ENCODE measurements around the gene ATP6V0A1. TPM values are rescaled to one million over a fixed set of nuclear protein-coding genes. Genes with fewer than 3 reads are reported as not detected.

ATP6V0A1 gene
- total and polyA plus RNA-seq, 10 donors: 23.0 to 140 (median 110) TPM

DNA sequence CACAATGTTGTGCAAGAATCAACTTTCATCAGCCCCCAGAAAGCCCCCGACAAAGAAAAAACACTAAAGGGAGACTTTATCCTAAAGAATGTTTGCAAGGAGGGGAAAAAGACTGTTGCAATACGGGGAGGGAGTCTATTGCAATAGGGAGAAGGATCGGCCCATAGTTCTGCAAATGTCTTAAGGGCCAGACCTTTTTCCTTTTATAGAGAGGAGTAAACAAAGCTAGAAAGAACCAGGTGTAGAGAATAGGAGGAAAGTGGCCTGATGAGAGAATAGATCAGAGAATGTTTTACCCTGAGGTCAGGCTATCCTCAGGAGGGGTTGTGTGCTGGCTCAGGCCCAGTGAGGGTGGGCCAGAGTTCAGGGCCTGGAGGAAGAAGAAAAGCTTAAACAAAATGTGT lies 26.9 kb upstream of the ATP6V0A1 start:
- peak overlapping the region in 4 of 8 donors; percentile 7 to 56 (median 36) for H3K27ac ChIP-seq
- 39 to 64% (median 49%) methylated on average over 3 of the region's 3 CpGs for whole genome bisulfite sequencing, 5 donors

DNA sequence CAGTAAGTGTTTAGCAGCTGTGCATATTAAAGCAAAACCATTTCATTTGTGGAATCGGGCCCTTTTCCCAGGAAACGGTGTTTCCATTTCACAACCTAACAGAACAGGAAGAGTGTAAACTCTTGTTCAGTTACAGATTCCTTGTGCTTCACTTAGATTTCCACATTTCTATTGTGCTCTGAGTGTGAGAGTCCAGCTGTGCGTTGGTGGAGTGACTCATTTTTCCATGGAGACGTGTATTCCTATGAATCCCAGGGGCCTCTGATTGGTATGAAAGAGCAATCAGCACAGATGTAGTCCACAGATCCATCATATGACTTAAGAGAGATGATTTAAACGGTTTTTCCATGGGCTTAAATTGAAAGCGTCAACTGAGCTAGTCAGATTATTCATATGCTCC lies 22.3 kb upstream of the ATP6V0A1 start:
- peak overlapping the region in 6 of 8 donors; percentile 26 to 75 (median 50) for H3K27ac ChIP-seq
- H3K4me3 ChIP-seq: no peak overlapping the region
- intact Hi-C loops (cut with DNase I; ENCODE audit: low total_unique reads): loop anchor here (10.0 kb wide), 1 partner anchor 48 kb away; no protein-coding TSS in a partner anchor
- no peaks in the 10 kb centered on the region for H3K9me3 ChIP-seq
- H3K36me3 ChIP-seq: no peaks in the 10 kb centered on the region
- H3K27me3 ChIP-seq (replicated peaks in 1 of 7): no peaks in the 10 kb centered on the region
- peaks cover 0 to 51% (median 21%) of the 10 kb centered on the region in 6 donors for H3K4me1 ChIP-seq
- WGBS, 5 donors: 40 to 58% (median 52%) methylated on average over 6 of the region's 6 CpGs
- no peak for DNase-seq
- no peak for TF ChIP-seq POLR2AphosphoS5 (IDR thresholded peaks at IDR 0.05)
- no peak for TF ChIP-seq POLR2A (IDR thresholded peaks at IDR 0.05)
- TF ChIP-seq, protein P1, sequence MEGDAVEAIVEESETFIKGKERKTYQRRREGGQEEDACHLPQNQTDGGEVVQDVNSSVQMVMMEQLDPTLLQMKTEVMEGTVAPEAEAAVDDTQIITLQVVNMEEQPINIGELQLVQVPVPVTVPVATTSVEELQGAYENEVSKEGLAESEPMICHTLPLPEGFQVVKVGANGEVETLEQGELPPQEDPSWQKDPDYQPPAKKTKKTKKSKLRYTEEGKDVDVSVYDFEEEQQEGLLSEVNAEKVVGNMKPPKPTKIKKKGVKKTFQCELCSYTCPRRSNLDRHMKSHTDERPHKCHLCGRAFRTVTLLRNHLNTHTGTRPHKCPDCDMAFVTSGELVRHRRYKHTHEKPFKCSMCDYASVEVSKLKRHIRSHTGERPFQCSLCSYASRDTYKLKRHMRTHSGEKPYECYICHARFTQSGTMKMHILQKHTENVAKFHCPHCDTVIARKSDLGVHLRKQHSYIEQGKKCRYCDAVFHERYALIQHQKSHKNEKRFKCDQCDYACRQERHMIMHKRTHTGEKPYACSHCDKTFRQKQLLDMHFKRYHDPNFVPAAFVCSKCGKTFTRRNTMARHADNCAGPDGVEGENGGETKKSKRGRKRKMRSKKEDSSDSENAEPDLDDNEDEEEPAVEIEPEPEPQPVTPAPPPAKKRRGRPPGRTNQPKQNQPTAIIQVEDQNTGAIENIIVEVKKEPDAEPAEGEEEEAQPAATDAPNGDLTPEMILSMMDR (IDR thresholded peaks at IDR 0.05 in 8 of 11, conservative IDR thresholded peaks at IDR 0.05 in 3 of 11): no peak

More for the DNA sequence above, 26.9 kb upstream of the ATP6V0A1 start:
- intact Hi-C loops (cut with DNase I; ENCODE audit: low total_unique reads): loop anchor here (5.0 to 10.0 kb wide), 2 partner anchors 53 to 86 kb away; no protein-coding TSS in a partner anchor
- Histone ChIP-seq H3K36me3 (no peaks in the 10 kb centered on the region), H3K27me3 (replicated peaks in 1 of 7) (peaks cover 0 to 4% (median 0%) of the 10 kb centered on the region in 7 donors), H3K4me1 (peaks cover 0 to 36% (median 13%) of the 10 kb centered on the region in 6 donors), H3K4me3 (no peak overlapping the region), H3K9me3 (no peaks in the 10 kb centered on the region)
- TF ChIP-seq POLR2AphosphoS5 (IDR thresholded peaks at IDR 0.05): no peak
- DNase-seq: no peak

- Histone ChIP-seq H3K4me1 (peaks cover 0 to 55% (median 24%) of the 10 kb centered on the region in 6 donors), H3K36me3 (no peaks in the 10 kb centered on the region), H3K4me3 (no peak overlapping the region), H3K9me3 (no peaks in the 10 kb centered on the region), H3K27me3 (replicated peaks in 1 of 7) (no peaks in the 10 kb centered on the region), H3K27ac (peak overlapping the region; percentile 2 to 77 (median 62))
- WGBS, 5 donors: 67 to 76% (median 74%) methylated on average over 9 of the region's 9 CpGs
- intact Hi-C loops (cut with DNase I; ENCODE audit: low total_unique reads): loop anchor here (10.0 kb wide), 1 partner anchor 46 kb away; no protein-coding TSS in a partner anchor
- peak; percentile 81 for DNase-seq
- TF ChIP-seq POLR2AphosphoS5 (IDR thresholded peaks at IDR 0.05) (peak in 2 of 3 donors; percentile 15 to 70), POLR2A (IDR thresholded peaks at IDR 0.05) (no peak)
- TF ChIP-seq, protein P1 (IDR thresholded peaks at IDR 0.05 in 8 of 11, conservative IDR thresholded peaks at IDR 0.05 in 3 of 11): peak in 7 of 11 experiments; percentile 9 to 63 (median 47)
Observed at GRCh38 chr17:42438600-42439567, 19.8 kb upstream of the ATP6V0A1 start.

DNA sequence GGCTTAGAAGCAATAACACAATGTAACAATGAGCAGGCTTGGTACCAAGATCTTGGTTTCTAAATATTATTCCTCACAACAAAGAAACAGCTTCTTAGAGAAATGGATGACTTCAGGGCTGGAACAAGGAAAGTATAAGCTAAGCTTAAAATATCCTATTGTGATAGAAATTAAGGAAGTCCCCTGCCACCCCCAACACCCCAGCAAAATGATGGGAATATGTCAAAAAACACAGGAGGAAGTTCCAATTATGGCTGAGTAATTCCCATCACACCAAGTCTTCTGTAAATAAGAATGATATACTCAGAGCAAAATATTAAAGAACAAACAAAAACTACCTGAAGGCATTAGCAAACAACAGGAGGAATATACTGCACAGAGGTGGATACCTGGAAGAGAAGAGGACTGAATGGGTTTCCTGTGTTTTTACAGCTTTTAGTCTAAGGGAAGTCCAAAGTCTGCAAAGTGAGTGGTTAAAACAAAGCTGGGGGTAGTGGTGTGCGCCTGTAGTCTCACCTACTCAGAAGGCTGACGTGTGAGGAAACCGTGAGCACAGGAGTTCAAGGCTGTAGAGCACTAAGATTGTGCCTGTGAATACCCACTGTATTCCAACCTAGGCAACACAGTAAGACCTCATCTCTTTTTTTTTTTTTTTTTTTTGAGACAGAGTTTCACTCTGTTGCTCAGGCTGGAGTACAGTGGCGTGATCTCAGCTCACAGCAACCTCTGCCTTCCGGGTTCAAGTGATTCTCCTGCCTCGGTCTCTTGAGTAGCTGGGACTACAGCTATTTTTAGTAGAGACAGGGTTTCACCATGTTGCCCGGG lies 17.1 kb upstream of the ATP6V0A1 start:
- Histone ChIP-seq H3K4me1 (peaks cover 0 to 47% (median 24%) of the 10 kb centered on the region in 6 donors), H3K4me3 (no peak overlapping the region), H3K27me3 (replicated peaks in 1 of 7) (no peaks in the 10 kb centered on the region), H3K9me3 (no peaks in the 10 kb centered on the region), H3K27ac (peak overlapping the region in 7 of 8 donors; percentile 29 to 75 (median 57)), H3K36me3 (no peaks in the 10 kb centered on the region)
- WGBS, 5 donors: 49 to 64% (median 58%) methylated on average over 7 of the region's 7 CpGs
- intact Hi-C loops (cut with DNase I; ENCODE audit: low total_unique reads): no loop called here
- no peak for DNase-seq
- peak in 1 of 3 donors; percentile 27 for TF ChIP-seq POLR2AphosphoS5 (IDR thresholded peaks at IDR 0.05)
- TF ChIP-seq, protein P1 (IDR thresholded peaks at IDR 0.05 in 8 of 11, conservative IDR thresholded peaks at IDR 0.05 in 3 of 11): no peak
- no peak for TF ChIP-seq POLR2A (IDR thresholded peaks at IDR 0.05)

Data from spleen (tissue), 11 donors.